HG02610 (cell line): Measurements from ENCODE around the gene TOM1.

Experiments used
- ATAC-seq: cut with Tn5 transposase; IDR thresholded peaks from one replicate; pipeline ENCODE4 v1.9.1; 2021; ENCODE audit warnings: mild to moderate bottlenecking, moderate library complexity; ENCODE audit not compliant: unreplicated experiment

TOM1 gene

DNA sequence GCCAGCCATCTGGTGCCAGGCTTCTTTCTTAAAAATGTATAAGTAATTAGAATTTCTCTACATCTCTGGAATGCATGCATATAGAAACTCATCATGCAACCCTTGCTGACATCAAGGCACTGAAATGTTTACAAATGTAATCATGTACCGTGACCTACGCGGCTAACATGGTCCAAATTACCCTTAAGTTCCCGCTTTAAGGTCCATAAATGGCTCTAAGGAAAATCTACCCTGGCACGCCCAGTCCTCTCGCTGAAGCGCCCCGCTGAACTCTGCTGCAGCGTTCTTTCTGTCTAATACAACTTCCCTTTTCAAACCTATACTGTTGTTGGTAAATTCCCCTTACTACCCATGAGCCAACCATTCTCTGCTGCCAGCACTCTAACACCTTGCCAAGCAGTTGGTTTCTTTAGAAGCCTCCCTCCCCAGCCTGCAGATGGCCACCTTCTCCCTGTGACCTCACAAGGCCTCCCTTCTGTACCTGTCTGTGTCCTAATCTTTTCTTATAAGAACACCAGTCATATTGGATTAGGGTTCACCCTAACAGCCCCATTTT lies 67.7 kb downstream of the TOM1 start:
- no peak for ATAC-seq

DNA sequence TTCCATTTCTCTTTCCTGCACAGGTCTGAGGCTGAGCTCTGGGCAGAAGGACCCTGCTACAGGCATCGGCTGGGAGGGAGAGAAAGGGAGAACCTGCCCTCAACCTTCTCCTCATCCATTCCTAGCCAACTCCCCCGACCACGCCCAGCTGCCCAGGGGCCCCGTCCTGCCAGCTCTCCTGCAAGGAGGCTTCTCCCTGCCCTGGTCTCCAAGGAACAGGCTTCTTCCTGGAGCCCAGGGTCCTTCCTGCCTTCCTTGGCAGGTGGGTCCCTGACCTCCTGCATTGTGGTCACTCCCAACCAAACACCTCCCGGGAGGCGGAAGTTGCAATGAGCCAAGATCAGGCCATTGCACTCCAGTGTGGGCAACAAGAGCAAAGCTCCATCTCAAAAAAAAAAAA lies 68.7 kb downstream of the TOM1 start:
- ATAC-seq = no peak

DNA sequence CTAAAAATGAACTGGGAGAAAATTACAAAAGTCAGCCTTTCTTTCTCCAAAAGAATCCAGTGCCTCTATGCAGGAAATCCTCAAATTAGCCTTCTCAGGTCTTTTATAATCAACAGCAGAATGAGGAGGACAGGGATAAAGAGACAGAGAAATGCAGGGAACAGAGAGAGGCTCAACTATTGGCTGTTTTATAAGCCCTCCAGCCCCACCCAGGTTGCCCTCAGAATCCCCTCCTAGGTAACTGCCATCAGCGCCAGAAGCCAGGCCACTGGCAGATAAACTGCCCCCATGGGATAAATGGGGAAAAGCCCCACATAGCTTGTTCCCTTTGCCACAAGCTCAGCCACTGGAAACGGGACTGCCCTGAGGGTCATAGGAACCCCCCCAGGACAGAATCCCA lies 70.3 kb downstream of the TOM1 start:
- no peak for ATAC-seq

GRCh38 chr22:35373781-35374180 lies 74.1 kb downstream of the TOM1 start:
- no peak for ATAC-seq

- ATAC-seq = no peak
Observed at GRCh38 chr22:35375031-35375430, 75.3 kb downstream of the TOM1 start.

- ATAC-seq = no peak
Observed at GRCh38 chr22:35375526-35375925, 75.8 kb downstream of the TOM1 start.

GRCh38 chr22:35376728-35377472 lies 77.2 kb downstream of the TOM1 start:
- ATAC-seq = peak; percentile 37

DNA sequence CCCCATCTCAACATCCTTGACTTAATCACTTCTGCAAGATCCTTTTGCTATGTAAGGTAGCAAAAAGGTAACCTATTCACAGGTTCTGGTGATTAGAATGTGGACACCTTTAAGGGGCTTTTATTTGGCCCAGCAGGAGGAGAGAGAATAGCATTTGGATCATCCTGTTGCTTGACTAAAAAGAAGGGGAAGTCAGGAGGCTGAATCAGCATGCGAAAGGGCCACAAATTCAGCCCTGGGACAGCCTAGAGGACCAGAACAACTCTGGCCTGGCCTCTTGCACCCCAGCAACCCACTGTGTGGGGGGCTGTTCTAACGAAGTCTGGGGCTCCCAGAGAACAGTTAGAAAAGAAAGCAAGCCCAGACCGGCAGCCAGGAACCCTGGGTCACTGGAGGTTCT lies 78.0 kb downstream of the TOM1 start:
- ATAC-seq = no peak

DNA sequence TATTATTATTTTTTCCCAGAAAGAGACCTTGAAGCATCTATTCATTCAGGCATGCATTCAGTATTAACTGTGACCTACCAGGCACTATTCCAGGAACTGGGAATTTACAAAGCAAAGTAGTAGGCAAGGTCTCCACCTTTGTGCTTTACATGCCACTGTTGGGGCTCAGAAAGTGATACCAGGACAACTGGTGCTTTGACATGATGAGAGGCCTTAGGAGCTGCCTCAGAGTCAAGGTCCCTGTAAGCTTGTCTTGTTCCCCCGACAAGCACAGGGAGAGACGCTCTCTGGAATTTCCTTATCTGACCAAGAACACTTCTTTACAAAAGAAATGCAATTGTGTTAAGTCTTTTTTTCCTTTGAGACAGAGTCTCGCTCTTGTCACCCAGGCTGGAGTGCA lies 78.9 kb downstream of the TOM1 start:
- ATAC-seq = no peak

DNA sequence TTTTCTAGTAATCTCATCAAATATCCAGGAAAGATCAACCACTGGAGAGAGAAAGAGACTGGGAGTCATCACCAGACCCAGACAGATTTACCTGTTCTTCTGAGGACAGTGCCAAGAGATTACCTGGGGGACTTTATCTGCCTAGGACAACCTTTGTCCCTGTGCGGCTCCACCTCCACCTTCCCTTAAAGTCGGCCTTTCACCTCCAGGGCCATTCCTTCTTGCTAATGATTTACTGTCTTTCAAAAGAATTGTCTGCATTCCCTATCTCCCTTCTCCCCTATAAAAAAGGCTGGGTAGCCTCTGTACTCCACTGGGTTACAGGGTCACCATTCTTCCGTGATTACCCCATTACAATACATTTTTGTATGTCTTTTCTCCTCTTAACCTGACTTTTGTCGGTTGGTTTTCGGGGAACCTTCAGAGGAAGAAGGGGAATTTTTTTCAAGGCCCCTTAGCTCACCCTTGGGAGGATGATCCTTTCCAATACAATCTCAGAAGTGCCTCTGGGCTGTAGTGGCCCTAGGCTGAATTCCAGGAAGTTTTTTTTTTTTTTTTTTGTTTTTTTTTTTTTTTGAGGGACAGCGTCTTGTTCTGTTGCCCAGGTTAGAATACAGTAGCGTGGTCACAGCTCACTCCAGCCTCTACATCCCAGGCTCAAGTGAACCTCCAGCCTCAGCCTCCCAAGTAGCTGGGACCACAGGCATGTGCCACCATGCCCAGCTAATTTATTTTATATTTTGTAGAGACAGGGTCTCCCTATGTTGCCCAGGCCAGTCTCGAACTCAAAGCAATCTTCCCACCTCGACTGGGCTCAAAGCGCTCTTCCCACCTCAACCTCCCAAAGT lies 79.7 kb downstream of the TOM1 start:
- ATAC-seq = no peak

GRCh38 chr22:35380013-35380412 lies 80.3 kb downstream of the TOM1 start:
- ATAC-seq = no peak

DNA sequence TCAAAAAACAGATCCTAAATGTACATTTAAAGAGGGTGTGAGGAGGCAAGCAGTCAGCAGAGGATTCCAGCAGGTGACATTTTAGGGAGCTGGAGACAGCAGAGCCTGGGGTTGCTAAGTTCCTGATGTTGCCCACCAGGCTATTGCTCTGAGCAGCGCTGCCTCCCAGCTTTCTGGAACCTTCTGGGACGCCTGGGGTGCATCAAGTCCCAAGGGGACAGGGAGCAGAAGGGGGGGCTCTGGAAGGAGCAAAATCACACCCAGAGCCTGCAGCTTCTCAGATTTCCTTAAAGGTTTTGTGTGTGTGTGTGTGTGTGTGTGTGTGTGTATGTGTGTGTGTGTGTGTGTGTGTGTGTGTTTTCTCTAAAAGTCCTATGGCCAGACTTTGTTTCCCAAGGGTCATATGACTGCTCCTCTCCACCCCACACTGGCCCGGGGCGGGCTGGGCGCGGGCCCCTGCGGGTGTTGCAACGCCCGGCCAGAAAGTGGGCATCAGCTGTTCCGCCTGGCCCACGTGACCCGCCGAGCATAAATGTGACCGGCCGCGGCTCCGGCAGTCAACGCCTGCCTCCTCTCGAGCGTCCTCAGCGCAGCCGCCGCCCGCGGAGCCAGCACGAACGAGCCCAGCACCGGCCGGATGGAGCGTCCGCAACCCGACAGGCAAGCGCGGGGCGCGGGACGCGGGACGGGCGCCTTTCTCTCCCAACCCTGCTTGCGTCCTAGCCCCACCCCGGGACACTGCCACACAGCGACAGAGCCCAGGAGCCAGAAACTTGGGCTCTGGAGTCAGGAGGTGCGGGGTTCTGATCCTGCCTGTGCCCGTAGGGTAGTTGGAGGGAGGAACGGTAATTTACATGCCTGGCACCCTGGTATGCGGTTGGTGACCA lies 81.1 kb downstream of the TOM1 start, which contains the start of gene HMOX1:
HMOX1 (plus strand) TSS at position 560 of the 887 bp plus-strand sequence; CDS start at position 638, 78 bp downstream.
- peak; percentile 60 for ATAC-seq

DNA sequence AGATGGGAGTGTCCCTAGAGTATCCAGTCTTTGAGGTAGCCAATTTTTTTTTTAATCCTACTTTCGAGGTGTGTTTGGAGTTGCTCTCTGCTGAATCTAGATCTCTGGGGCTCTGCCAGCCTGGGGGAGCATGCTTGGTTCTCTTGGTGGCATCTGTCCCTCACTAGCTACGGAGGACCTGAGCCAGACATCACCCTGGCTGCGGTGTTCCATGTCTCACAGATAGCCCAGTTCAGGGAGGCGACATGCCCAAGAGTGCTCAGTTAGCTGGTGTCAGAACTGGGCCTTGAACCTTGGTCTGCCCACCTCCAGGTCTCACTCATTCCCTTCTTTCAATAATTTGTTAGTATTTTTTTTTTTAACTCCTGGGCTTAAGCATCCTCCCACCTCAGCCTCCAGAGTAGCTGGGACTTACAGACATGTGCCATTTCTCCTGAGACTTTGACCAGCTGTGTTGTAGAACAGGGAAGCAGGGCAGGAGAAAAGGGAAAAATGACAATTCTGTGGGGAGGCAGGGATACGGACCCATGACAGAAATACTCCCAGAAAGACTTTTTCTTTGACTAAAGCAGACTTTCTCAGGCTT lies 81.8 kb downstream of the TOM1 start:
- ATAC-seq = no peak

DNA sequence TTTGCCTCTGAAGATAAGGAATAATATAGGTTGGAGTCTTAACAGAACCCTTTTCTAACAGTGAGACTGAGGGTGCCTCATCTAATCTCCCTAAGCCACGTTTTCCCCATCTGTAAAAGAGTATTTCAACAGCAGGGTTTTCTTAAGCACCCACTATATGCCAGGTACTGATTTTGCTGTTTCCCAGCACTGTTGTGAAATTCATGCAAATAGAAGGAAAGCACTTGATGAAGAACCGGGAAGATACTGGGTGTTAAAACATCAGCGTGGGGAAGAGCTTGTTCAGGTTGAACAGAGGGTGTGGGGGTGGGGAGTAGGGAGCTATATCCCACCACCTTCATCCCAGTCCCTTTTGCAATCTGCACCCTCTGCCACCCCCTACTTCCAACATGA lies 84.0 kb downstream of the TOM1 start:
- ATAC-seq = no peak

DNA sequence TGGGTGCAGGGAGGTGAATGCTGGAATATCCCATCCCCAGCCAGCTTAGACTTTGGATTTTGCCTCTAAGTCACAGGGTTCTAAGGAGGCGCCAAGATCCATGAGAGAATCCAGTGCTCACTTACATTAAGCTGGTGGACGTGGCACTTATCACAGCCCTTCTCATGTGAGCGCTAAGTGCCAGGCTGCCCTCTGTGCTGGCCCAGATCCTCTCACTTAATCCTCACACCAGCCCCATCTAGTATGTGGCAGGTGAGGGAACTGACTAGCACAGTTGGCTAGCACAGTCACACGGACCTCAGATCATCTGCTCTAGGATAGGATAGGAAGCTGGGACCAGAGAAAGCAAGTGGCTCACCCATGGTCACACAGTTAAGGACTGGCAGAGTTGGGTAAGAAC lies 84.8 kb downstream of the TOM1 start:
- ATAC-seq = no peak

GRCh38 chr22:35384975-35385588 lies 85.4 kb downstream of the TOM1 start:
- ATAC-seq = no peak

DNA sequence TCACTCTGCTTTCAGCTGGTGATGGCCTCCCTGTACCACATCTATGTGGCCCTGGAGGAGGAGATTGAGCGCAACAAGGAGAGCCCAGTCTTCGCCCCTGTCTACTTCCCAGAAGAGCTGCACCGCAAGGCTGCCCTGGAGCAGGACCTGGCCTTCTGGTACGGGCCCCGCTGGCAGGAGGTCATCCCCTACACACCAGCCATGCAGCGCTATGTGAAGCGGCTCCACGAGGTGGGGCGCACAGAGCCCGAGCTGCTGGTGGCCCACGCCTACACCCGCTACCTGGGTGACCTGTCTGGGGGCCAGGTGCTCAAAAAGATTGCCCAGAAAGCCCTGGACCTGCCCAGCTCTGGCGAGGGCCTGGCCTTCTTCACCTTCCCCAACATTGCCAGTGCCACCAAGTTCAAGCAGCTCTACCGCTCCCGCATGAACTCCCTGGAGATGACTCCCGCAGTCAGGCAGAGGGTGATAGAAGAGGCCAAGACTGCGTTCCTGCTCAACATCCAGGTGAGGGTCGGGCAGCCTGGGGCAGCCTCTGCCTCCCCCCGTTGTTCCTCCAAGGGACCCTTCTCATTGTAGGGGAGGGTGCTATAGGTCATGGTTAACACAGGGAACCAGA lies 87.1 kb downstream of the TOM1 start:
- ATAC-seq = no peak

GRCh38 chr22:35390933-35391332 lies 91.2 kb downstream of the TOM1 start:
- no peak for ATAC-seq

DNA sequence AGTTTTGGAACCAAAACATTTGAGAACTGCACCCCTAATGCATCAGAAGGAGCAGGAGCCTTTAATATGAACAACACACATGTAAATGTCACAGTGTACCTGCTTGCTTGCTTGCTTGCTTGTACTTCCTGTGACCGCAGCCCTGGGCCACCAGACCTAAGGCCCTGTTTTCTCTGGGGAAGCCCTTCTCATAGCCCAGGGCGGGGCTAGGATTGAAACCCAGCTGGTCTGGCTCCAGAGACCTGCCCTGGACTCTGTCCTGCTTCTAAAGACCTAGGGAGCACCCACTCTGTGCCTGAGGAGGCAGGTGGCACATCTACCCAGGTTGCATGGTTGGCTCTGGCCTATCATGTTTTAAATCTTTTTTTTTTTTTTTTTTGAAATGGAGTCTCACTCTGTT lies 92.7 kb downstream of the TOM1 start:
- no peak for ATAC-seq
